Activated naive CD4-positive, alpha-beta T cell treated with anti-CD3 and anti-CD28 coated beads, Interleukin-2, amount 50 U/mL, for 24 hours (primary cell): ENCODE results near the gene TTLL4.
A peak's percentile ranks its signal among the peaks of the same experiment; 100 is the strongest.
"Not testable (repeated sequence)": the region's sequence is repeated elsewhere in the genome, so short reads cannot be mapped to it uniquely, and the experiment has no call there.

Experiments
- H3K27ac Mint-ChIP-seq: one replicate; pipeline ENCODE4 v1.8.0; 2021; ENCODE audit warnings: mild to moderate bottlenecking, mixed read lengths
- H3K27me3 Mint-ChIP-seq: one replicate; pipeline ENCODE4 v1.8.0; 2021; ENCODE audit warnings: mixed read lengths
- H3K36me3 Mint-ChIP-seq: one replicate; pipeline ENCODE4 v1.8.0; 2021; ENCODE audit warnings: mixed read lengths
- H3K4me1 Mint-ChIP-seq: one replicate; pipeline ENCODE4 v1.8.0; 2021; ENCODE audit warnings: mixed read lengths
- H3K4me3 Mint-ChIP-seq: one replicate; pipeline ENCODE4 v1.8.0; 2021; ENCODE audit warnings: mild to moderate bottlenecking, mixed read lengths
- H3K9me3 Mint-ChIP-seq: one replicate; pipeline ENCODE4 v1.8.0; 2021; ENCODE audit warnings: mixed read lengths

The TTLL4 gene, protein sequence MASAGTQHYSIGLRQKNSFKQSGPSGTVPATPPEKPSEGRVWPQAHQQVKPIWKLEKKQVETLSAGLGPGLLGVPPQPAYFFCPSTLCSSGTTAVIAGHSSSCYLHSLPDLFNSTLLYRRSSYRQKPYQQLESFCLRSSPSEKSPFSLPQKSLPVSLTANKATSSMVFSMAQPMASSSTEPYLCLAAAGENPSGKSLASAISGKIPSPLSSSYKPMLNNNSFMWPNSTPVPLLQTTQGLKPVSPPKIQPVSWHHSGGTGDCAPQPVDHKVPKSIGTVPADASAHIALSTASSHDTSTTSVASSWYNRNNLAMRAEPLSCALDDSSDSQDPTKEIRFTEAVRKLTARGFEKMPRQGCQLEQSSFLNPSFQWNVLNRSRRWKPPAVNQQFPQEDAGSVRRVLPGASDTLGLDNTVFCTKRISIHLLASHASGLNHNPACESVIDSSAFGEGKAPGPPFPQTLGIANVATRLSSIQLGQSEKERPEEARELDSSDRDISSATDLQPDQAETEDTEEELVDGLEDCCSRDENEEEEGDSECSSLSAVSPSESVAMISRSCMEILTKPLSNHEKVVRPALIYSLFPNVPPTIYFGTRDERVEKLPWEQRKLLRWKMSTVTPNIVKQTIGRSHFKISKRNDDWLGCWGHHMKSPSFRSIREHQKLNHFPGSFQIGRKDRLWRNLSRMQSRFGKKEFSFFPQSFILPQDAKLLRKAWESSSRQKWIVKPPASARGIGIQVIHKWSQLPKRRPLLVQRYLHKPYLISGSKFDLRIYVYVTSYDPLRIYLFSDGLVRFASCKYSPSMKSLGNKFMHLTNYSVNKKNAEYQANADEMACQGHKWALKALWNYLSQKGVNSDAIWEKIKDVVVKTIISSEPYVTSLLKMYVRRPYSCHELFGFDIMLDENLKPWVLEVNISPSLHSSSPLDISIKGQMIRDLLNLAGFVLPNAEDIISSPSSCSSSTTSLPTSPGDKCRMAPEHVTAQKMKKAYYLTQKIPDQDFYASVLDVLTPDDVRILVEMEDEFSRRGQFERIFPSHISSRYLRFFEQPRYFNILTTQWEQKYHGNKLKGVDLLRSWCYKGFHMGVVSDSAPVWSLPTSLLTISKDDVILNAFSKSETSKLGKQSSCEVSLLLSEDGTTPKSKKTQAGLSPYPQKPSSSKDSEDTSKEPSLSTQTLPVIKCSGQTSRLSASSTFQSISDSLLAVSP

DNA sequence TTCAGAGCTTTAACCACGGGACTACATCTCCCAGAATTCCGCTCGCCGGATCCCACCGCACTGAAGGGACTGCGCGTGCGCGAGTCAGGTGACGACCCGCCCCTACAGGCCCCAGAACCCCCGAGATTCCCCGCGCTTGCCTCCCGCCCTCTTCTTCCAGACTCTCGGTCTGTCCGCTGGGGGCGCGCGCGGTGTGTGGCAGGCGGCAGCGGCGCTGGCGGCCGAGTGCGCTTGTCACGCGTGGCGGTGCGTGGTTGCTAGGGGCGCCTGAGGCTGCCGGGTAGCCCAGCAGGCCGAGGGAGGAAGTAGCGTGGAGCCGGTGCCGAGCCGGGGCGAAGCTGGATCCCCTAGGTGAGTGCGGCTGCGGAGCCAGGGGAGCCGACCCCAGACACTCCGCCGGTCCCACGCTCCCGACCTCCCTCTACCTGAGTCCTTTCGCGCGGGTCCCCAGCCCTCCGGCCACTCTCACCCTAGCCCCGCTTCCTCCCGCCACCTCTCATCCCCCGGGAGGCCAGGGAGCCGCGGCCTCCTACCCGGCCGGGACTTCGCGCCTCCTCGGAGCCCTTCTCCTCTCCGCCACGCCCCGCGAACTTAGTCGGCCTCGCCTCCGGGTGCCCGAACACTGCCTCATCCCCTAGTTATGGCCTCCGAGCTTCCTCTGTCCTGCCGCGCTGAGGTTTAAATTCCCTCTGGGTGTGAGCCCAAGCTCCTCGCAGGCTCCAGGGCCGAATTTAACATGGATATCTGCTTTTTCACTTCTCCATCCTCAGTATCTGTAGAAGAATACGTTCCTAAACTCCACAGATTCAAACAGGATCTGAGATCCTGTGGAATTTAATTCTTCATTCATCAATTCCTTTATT, at the start of gene TTLL4:
TTLL4 (plus strand) TSS at position 149 of the 863 bp plus-strand sequence. CDS start 26,842 bp downstream, outside the sequence.
- peaks cover 14% of the 10 kb centered on the region for H3K4me1 Mint-ChIP-seq

DNA sequence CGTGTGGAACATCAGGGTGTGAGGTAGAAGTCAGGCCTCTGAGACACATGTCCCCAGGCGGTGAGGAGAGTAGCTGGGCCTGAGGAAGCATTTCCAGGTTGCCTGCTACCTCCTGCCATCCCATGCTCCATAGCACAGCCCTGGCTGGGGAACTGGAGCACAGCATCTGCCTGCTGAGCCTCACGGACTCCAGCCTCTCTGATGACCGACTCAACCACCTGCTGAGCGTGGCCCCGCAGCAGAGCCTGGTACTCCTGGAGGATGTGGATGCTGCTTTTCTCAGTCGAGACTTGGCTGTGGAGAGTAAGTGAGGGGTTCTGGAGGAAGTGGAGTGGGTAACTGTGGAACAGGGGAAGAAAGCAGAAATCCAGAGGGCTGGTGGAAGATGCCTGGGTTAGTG, 48.3 kb upstream of the TTLL4 start:
- H3K27ac Mint-ChIP-seq = no peak overlapping the region
- H3K9me3 Mint-ChIP-seq = no peaks in the 10 kb centered on the region
- H3K36me3 Mint-ChIP-seq = peaks cover 15% of the 10 kb centered on the region
- peaks cover 26% of the 10 kb centered on the region for H3K4me1 Mint-ChIP-seq
- no peak overlapping the region for H3K4me3 Mint-ChIP-seq
- H3K27me3 Mint-ChIP-seq = no peaks in the 10 kb centered on the region

More for the DNA sequence above, at the start of gene TTLL4:
- Mint-ChIP-seq H3K36me3 (peaks cover 3% of the 10 kb centered on the region), H3K9me3 (no peaks in the 10 kb centered on the region), H3K27me3 (peaks cover 1% of the 10 kb centered on the region), H3K27ac (peak within 1 kb of the TSS; percentile 89), H3K4me3 (peak within 1 kb of the TSS; percentile 99)

DNA sequence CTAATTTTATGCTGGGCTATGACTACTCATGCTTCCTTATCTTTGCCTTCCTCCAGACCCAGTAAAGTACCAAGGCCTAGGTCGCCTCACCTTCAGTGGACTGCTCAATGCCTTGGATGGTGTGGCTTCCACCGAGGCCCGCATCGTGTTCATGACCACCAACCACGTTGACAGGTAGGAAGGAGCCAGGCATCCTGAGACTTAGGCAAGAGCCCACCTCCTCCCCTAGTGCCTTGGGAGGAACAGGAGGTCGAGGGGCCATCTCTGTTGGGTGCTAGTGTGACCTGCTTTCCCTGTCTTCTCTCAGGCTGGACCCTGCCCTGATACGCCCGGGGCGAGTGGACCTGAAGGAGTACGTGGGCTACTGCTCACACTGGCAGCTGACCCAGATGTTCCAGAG, 47.8 kb upstream of the TTLL4 start:
- Mint-ChIP-seq H3K27me3 (no peaks in the 10 kb centered on the region), H3K27ac (no peak overlapping the region), H3K4me3 (no peak overlapping the region), H3K36me3 (peaks cover 16% of the 10 kb centered on the region), H3K4me1 (peaks cover 21% of the 10 kb centered on the region), H3K9me3 (no peaks in the 10 kb centered on the region)

DNA sequence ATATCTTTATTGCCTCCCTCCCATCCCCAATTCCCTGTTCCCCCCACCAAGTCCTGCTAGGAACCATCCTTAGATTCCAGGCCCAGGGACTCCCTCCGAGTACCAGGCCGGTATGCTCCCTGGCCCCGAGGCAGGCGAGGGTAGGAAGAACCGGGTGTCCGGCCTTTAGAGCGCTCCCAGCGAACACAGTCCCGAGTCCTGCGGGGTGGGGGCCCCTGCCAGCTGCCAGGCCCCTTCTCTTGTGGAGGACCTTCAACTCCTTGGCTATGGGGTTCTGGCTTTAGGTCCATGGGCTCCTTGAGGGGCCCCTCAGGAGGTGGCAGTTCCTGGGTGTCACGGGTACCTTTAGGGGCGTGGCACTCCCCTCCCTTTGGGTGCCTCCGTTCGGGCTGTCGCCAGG, 46.7 kb upstream of the TTLL4 start:
- no peaks in the 10 kb centered on the region for H3K9me3 Mint-ChIP-seq
- no peak overlapping the region for H3K27ac Mint-ChIP-seq
- peaks cover 12% of the 10 kb centered on the region for H3K36me3 Mint-ChIP-seq
- peaks cover 11% of the 10 kb centered on the region for H3K4me1 Mint-ChIP-seq
- H3K27me3 Mint-ChIP-seq = no peaks in the 10 kb centered on the region
- no peak overlapping the region for H3K4me3 Mint-ChIP-seq

DNA sequence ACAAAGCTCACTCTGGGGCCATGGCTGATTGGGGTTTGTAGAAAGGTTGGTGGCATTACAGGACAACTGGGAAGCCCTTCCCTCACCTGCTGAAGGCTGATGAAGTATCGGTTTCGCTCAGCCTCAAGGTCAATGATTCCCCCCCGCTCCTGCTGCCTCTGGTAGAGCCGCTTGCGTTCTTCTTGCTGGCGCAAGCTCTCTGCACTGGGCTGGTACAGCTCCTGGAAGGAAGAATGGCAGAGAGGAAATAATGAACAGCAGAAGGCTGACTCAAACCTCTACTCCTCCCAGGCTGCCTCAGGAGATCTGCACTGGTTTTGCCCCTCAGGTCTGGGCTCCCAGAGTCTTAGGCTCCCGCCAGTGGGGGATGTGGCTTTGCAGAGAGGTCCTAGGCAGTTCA, 46.0 kb upstream of the TTLL4 start:
- Mint-ChIP-seq H3K4me1 (peaks cover 8% of the 10 kb centered on the region), H3K36me3 (peaks cover 12% of the 10 kb centered on the region), H3K9me3 (no peaks in the 10 kb centered on the region), H3K27ac (no peak overlapping the region), H3K4me3 (no peak overlapping the region), H3K27me3 (no peaks in the 10 kb centered on the region)

DNA sequence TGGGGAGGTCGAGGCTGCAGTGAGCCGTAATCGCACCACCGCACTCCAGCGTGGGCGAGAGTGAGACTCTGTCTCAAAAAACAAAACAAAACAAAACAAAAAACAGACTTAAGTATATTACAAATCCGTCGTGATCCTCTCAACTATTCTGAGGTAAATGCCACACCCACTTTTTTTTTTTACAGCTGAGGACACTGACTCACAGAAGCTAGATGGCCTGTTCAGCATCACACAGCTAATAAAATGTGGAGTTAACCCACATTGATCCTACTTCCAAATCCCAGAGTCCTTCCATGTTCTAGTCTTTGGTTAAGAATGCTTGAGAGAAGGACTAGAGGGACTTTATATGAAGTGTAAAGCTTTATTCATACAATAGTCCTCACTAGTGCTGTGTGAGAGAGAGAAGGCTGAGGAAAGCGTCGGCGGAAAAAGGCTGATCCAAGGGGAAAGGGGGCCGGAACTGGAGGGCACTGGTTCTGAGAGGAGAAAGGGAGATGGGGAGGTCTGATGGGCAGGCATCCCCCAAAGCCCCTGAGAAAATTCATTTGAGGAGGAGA, 39.5 kb upstream of the TTLL4 start:
- peaks cover 4% of the 10 kb centered on the region for H3K36me3 Mint-ChIP-seq
- no peaks in the 10 kb centered on the region for H3K9me3 Mint-ChIP-seq
- no peaks in the 10 kb centered on the region for H3K27me3 Mint-ChIP-seq
- H3K4me3 Mint-ChIP-seq = peak overlapping the region; percentile 99
- peaks cover 22% of the 10 kb centered on the region for H3K4me1 Mint-ChIP-seq
- peak overlapping the region; percentile 96 for H3K27ac Mint-ChIP-seq

DNA sequence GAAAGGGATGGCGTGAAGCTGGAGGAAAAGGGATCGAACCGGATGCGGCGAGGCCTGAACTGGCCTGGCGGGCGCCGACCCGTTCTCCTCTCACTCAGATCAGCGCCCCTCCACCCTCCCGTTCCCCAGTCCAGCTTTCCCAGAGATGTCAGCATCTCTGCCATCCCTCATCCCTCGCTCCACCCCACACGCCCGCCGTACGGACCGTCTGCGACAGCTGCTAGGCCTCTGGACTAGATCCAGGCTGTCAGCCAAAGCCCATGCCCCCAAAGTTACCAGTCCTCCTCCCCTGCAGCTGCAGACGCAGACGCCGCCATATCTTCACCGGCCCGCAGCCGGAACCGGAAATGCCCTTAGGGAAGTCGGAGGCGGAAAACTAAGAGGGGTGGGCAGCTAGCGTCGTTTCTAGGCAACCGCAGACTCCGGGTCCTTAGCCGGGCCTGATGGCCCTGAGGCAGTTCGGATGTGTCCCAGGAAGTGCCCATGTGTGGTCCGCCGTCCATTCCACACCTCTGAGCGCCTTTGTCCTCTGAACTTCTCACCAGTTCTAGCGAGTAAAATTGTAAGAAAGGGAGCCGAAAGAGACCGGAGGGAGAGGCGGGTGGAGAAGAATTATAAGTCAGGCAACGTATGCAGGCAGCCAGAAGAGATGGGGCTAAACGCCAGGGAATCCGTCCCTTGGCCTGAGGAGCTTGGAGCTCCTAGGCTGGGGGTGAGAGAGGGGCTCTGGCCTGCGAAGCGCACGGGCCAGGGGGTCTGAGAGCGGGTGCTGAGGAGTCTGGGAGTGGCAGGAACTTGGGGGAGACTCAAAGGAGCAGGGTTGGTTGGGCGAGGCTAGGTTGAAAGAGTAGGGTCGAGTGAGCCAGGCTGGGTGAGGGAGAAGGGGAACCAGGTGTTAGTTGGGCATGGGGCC, 38.7 kb upstream of the TTLL4 start, which contains the start of the genes RNF25 and STK36:
RNF25 (minus strand) TSS at position 349 of the 913 bp plus-strand sequence; CDS start at position 317, 32 bp downstream.
STK36 (plus strand) TSS at position 433 of the 913 bp plus-strand sequence. CDS start 744 bp downstream, outside the sequence.
- H3K27ac Mint-ChIP-seq = peak within 1 kb of the TSS; percentile 99
- H3K9me3 Mint-ChIP-seq = no peaks in the 10 kb centered on the region
- peaks cover 4% of the 10 kb centered on the region for H3K36me3 Mint-ChIP-seq
- peak within 1 kb of the TSS; percentile 99 for H3K4me3 Mint-ChIP-seq
- H3K4me1 Mint-ChIP-seq = peaks cover 22% of the 10 kb centered on the region
- H3K27me3 Mint-ChIP-seq = no peaks in the 10 kb centered on the region

DNA sequence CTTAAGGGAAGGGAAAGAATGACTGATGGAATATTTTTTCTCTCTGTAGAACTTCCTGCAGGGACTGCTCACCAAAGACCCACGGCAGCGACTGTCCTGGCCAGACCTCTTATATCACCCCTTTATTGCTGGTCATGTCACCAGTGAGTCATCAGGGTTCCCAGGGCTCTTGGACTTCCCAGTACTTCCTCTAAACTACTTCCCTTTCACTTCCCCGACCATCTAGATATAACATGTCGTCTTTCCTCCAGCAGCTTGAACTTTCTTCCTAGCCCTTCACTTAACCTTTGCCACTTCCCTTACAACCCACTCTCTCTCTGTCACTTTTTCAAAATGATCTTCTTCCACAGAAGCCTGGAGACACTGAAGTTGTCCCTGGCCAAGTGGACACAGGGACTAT, 31.5 kb upstream of the TTLL4 start:
- Mint-ChIP-seq H3K27ac (no peak overlapping the region), H3K4me1 (no peaks in the 10 kb centered on the region), H3K27me3 (no peaks in the 10 kb centered on the region), H3K9me3 (no peaks in the 10 kb centered on the region), H3K36me3 (peaks cover 3% of the 10 kb centered on the region), H3K4me3 (no peak overlapping the region)

DNA sequence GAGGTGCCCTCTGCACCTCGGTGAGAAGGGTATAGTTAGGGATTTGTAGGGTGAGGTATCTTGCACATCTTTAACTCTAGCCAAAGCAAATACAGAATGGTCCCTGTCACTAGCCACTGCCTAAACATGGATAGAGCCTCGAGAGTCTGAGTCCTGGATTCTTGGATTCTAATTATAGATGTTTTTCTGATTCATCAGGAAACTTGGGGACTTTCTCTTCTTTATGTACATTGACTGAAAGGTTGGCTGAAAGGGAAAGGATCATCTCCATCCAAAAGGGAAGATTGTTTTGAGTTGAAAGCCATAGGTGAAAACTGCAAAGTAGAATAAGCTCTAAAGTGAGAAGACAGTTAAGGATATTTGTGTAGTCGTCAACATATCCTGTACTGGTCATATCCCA, 30.6 kb upstream of the TTLL4 start:
- Mint-ChIP-seq H3K36me3 (peaks cover 7% of the 10 kb centered on the region), H3K27ac (no peak overlapping the region), H3K4me1 (no peaks in the 10 kb centered on the region), H3K27me3 (no peaks in the 10 kb centered on the region), H3K4me3 (no peak overlapping the region), H3K9me3 (no peaks in the 10 kb centered on the region)

DNA sequence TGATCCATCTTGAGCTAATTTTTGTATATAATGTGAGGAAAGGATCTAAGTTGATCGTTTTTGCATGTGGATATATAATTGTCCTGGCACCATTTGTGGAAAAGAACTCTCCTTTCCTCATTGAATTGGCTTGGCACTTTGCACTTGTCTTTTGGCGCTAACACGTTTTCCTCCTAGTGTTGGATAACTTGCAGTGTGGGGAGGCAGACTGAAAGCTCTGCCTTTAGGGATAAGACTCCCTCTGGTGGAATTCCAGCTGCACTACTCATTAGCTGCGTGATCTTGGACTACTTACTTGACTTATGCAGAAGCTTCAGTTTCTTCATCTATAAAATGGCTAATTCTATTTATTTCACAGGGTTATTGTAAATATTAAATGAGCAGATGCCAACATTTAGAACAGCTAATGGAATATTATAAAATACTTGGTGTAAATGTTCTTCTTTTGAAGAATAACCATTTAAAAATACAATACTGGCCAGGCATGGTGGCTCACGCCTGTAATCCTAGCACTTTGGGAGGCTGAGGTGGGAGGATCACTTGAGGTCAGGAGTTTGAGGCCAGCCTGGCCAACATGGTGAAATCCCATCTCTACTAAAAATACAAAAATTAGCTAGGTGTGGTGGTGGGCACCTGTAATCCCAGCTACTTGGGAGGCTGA, 23.1 kb upstream of the TTLL4 start:
- H3K27ac Mint-ChIP-seq, H3K4me1 Mint-ChIP-seq, H3K27me3 Mint-ChIP-seq, H3K9me3 Mint-ChIP-seq, H3K4me3 Mint-ChIP-seq: not testable (repeated sequence)
- H3K36me3 Mint-ChIP-seq = peaks cover 11% of the 10 kb centered on the region

DNA sequence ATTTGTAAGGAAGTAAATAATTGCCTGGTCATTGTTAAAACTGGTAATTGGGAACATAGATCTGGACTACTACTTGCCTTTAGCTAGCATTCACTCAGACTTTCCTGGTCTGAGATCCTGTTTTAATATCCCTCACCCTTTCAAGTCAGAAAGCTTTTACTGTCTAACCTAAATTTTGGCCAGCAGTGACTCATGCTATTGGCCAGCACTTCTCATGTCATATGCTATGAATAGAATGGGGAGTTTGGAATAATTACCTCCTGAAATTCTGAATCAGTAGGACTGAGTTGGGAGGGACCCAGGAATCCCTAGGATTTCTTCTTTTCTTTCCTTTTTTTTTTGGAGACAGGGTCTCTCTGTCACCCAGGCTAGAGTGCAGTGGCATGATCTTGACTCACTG, 19.4 kb upstream of the TTLL4 start:
- Mint-ChIP-seq H3K4me3 (no peak overlapping the region), H3K9me3 (no peaks in the 10 kb centered on the region), H3K4me1 (no peaks in the 10 kb centered on the region), H3K36me3 (peaks cover 4% of the 10 kb centered on the region), H3K27me3 (no peaks in the 10 kb centered on the region), H3K27ac (no peak overlapping the region)

DNA sequence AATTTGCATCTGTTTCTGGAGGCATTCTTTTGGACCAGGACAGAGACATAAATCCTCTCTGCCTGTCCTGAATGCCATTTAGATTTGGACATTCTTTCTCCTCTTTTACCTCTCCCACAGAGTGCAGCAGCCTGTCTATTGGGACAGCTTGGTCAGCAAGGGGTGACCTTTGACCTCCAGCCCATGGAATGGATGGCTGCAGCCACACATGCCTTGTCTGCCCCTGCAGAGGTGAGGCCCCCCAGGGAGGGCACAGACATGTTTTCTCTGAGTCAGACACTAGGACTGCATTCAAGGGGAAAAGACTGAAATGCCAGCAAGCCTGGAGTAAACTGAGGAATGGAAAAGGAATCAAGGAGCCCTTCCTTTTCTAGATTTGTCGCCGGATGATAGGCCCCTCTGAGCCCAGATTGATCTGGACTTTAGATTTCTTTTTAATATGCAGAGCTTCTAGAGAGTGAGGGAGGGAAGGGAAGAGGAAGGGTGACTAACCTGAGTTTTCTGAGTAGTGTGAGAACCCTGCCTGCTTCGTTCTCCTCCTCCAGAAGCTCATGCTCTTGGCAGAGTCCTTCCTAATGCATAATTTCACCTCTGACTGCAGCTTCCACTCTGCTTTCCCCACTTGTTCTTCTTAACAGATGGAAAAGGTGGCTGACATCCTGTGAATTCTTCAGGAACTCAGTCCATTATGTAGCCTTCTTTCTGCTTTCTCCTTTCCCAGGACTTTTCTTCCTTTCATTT, 16.1 kb upstream of the TTLL4 start:
- H3K27ac Mint-ChIP-seq = no peak overlapping the region
- H3K36me3 Mint-ChIP-seq = peaks cover 2% of the 10 kb centered on the region
- no peaks in the 10 kb centered on the region for H3K27me3 Mint-ChIP-seq
- no peaks in the 10 kb centered on the region for H3K4me1 Mint-ChIP-seq
- H3K4me3 Mint-ChIP-seq = no peak overlapping the region
- H3K9me3 Mint-ChIP-seq = no peaks in the 10 kb centered on the region

DNA sequence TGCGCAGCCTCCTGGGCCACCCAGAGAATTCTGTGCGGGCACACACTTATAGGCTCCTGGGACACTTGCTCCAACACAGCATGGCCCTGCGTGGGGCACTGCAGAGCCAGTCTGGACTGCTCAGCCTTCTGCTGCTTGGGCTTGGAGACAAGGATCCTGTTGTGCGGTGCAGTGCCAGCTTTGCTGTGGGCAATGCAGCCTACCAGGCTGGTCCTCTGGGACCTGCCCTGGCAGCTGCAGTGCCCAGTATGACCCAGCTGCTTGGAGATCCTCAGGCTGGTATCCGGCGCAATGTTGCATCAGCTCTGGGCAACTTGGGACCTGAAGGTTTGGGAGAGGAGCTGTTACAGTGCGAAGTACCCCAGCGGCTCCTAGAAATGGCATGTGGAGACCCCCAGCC, 11.8 kb upstream of the TTLL4 start:
- H3K27me3 Mint-ChIP-seq = no peaks in the 10 kb centered on the region
- H3K4me1 Mint-ChIP-seq = no peaks in the 10 kb centered on the region
- H3K4me3 Mint-ChIP-seq = no peak overlapping the region
- no peaks in the 10 kb centered on the region for H3K9me3 Mint-ChIP-seq
- H3K36me3 Mint-ChIP-seq = peaks cover 2% of the 10 kb centered on the region
- H3K27ac Mint-ChIP-seq = no peak overlapping the region
